ENCODE data around the gene CEND1. TPM values are rescaled to one million over a fixed set of nuclear protein-coding genes. Genes with fewer than 3 reads are reported as not detected.

Gene CEND1
- polyA plus RNA-seq, 1 experiment, result 0.55 TPM

GRCh38 chr11:825366-826226 lies 35.7 kb upstream of the CEND1 start:
- TF ChIP-seq CTCF (IDR thresholded peaks at IDR 0.05; ENCODE audit: low read depth, low read length), result no peak
- H3K27me3 ChIP-seq (ENCODE audit: control insufficient read depth, insufficient read depth, low read length), result no peaks in the 10 kb centered on the region
- H3K9me3 ChIP-seq (ENCODE audit: control insufficient read depth, insufficient read depth, low read length), result no peaks in the 10 kb centered on the region; the same call in 1 of the 2 replicates
- ChIA-PET POLR2A (no interaction called here), CTCF (no interaction called here)
- no peak for DNase-seq (ENCODE audit: low read depth, low spot score)
- H3K27ac ChIP-seq (ENCODE audit: low read depth, low read length), result no peak overlapping the region
- H3K4me3 ChIP-seq (ENCODE audit: low read depth, low read length), result no peak overlapping the region

GRCh38 chr11:824942-825341 lies 35.1 kb upstream of the CEND1 start:
- H3K4me3 ChIP-seq (ENCODE audit: low read depth, low read length), result no peak overlapping the region
- POLR2A ChIA-PET, result no interaction called here
- DNase-seq (ENCODE audit: low read depth, low spot score), result no peak
- no peaks in the 10 kb centered on the region; the same call in 1 of the 2 replicates for H3K9me3 ChIP-seq (ENCODE audit: control insufficient read depth, insufficient read depth, low read length)
- no peaks in the 10 kb centered on the region for H3K27me3 ChIP-seq (ENCODE audit: control insufficient read depth, insufficient read depth, low read length)
- H3K27ac ChIP-seq (ENCODE audit: low read depth, low read length), result no peak overlapping the region
- CTCF ChIA-PET, result no interaction called here
- TF ChIP-seq CTCF (IDR thresholded peaks at IDR 0.05; ENCODE audit: low read depth, low read length), result no peak

GRCh38 chr11:824292-824880 lies 34.5 kb upstream of the CEND1 start:
- CTCF ChIA-PET, result no interaction called here
- POLR2A ChIA-PET, result no interaction called here

GRCh38 chr11:823441-824291 lies 33.8 kb upstream of the CEND1 start:
- Histone ChIP-seq H3K9me3 (ENCODE audit: control insufficient read depth, insufficient read depth, low read length) (no peaks in the 10 kb centered on the region; the same call in 1 of the 2 replicates), H3K4me3 (ENCODE audit: low read depth, low read length) (no peak overlapping the region), H3K27me3 (ENCODE audit: control insufficient read depth, insufficient read depth, low read length) (no peaks in the 10 kb centered on the region), H3K27ac (ENCODE audit: low read depth, low read length) (no peak overlapping the region)
- ChIA-PET CTCF (no interaction called here), POLR2A (interaction anchor here (0.8 kb wide), 1 partner anchor 11 kb away, joined by 3 read pairs; no protein-coding TSS in a partner anchor)
- TF ChIP-seq CTCF (IDR thresholded peaks at IDR 0.05; ENCODE audit: low read depth, low read length), result no peak
- no peak for DNase-seq (ENCODE audit: low read depth, low spot score)

More at GRCh38 chr11:824292-824880, 34.5 kb upstream of the CEND1 start:
- no peak for TF ChIP-seq CTCF (IDR thresholded peaks at IDR 0.05; ENCODE audit: low read depth, low read length)
- H3K4me3 ChIP-seq (ENCODE audit: low read depth, low read length), result no peak overlapping the region
- no peaks in the 10 kb centered on the region for H3K27me3 ChIP-seq (ENCODE audit: control insufficient read depth, insufficient read depth, low read length)
- no peak overlapping the region for H3K27ac ChIP-seq (ENCODE audit: low read depth, low read length)
- DNase-seq (ENCODE audit: low read depth, low spot score), result no peak
- no peaks in the 10 kb centered on the region; the same call in 1 of the 2 replicates for H3K9me3 ChIP-seq (ENCODE audit: control insufficient read depth, insufficient read depth, low read length)

All from AG04450 (cell line).